Muscle layer of colon (tissue), 2 donors: ENCODE measurements around the gene IER2.
"Not testable (repeated sequence)": the region's sequence is repeated elsewhere in the genome, so short reads cannot be mapped to it uniquely, and the experiment has no call there.

Experiments used
- H3K27ac ChIP-seq: one replicate; pipeline ENCODE4 v1.7.0; 2013; ENCODE audit warnings: low read depth, mild to moderate bottlenecking, low read length, moderate library complexity
- H3K27me3 ChIP-seq, 2 donors: one replicate each; pipeline ENCODE4 v1.7.0; 2013; ENCODE audit warnings: low read length in 2 of 2, mild to moderate bottlenecking in 2 of 2; ENCODE audit not compliant: insufficient read depth in 2 of 2, control insufficient read depth in 1 of 2
- H3K36me3 ChIP-seq: one replicate; pipeline ENCODE4 v1.7.0; 2013; ENCODE audit warnings: mild to moderate bottlenecking, low read length; ENCODE audit not compliant: insufficient read depth
- H3K4me1 ChIP-seq: one replicate; pipeline ENCODE4 v1.7.0; 2013; ENCODE audit warnings: mild to moderate bottlenecking, low read length; ENCODE audit not compliant: insufficient read depth
- H3K4me3 ChIP-seq, 2 donors: one replicate each; pipeline ENCODE4 v1.7.0; 2013; ENCODE audit warnings: low read length in 2 of 2, low read depth in 1 of 2, mild to moderate bottlenecking in 1 of 2, moderate library complexity in 1 of 2
- H3K9ac ChIP-seq: one replicate; pipeline ENCODE4 v1.7.0; 2013; ENCODE audit warnings: low read length
- H3K9me3 ChIP-seq: one replicate; pipeline ENCODE4 v1.7.0; 2013; ENCODE audit warnings: mild to moderate bottlenecking, low read length
- donor health status: abdominal sarcoma.
- donor health status: Adenocarcinoma of cecum.

IER2 gene

DNA sequence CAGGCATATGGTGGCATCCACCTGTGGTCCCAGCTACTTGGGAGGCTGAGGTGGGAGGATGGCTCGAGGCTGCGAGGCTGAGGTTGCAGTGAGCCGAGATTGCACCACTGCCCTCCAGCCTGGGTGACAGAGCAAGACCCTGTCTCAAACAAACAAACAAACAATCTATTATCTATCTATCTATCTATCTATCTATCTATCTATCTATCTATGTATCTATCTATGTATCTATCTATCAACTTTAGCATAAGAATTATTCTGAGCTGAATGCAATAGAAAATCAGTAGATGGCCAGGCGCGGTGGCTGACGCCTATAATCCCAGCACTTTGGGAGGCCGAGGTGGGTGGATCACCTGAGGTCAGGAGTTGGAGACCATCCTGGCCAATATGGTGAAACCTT, 51.9 kb downstream of the IER2 start:
- H3K36me3 ChIP-seq, H3K27me3 ChIP-seq, H3K27ac ChIP-seq, H3K4me1 ChIP-seq, H3K4me3 ChIP-seq, H3K9ac ChIP-seq, H3K9me3 ChIP-seq: not testable (repeated sequence)
